Spleen (tissue), 11 donors: ENCODE measurements around the gene DEPP1. TPM values are rescaled to one million over a fixed set of nuclear protein-coding genes. Genes with fewer than 3 reads are reported as not detected.
A peak's percentile ranks its signal among the peaks of the same experiment; 100 is the strongest.

Experiments
- DNase-seq: peaks from one replicate; pipeline ENCODE4 v3.0.0-alpha.2; 2020
- H3K27ac ChIP-seq, 8 donors: fragments of 200-600 bp; sonication (generic) in 7 of 8; 1 replicate in 4 of 8; 2 replicates in 4 of 8; pipeline versions ENCODE4 v1.5.0 to v1.8.0; 2016 to 2021; ENCODE audit warnings: inconsistent platforms in 4 of 8, mild to moderate bottlenecking in 4 of 8, moderate library complexity in 1 of 8
- H3K27me3 ChIP-seq, 7 donors: fragments of 200-600 bp; sonication (generic) in 6 of 7; replicated peaks in 1 of 7; 1 replicate in 4 of 7; 2 replicates in 3 of 7; pipeline versions ENCODE4 v1.5.0 to v1.8.0; 2016 to 2021; ENCODE audit warnings: inconsistent platforms in 3 of 7, mild to moderate bottlenecking in 1 of 7
- H3K36me3 ChIP-seq, 6 donors: fragments of 200-600 bp; sonication (generic) in 5 of 6; 1 replicate in 4 of 6; 2 replicates in 2 of 6; pipeline versions ENCODE4 v1.5.0 to v1.8.0; 2016 to 2021; ENCODE audit warnings: inconsistent platforms in 2 of 6
- H3K4me1 ChIP-seq, 6 donors: fragments of 200-600 bp; sonication (generic) in 5 of 6; 1 replicate in 3 of 6; 2 replicates in 3 of 6; pipeline versions ENCODE4 v1.5.0 to v1.8.0; 2016 to 2021; ENCODE audit warnings: inconsistent platforms in 3 of 6
- H3K4me3 ChIP-seq, 8 donors: fragments of 200-600 bp; sonication (generic) in 7 of 8; 1 replicate in 4 of 8; 2 replicates in 4 of 8; pipeline versions ENCODE4 v1.5.0 to v1.8.0; 2016 to 2021; ENCODE audit warnings: inconsistent platforms in 4 of 8, mild to moderate bottlenecking in 4 of 8, moderate library complexity in 2 of 8
- H3K9me3 ChIP-seq, 8 donors: fragments of 200-600 bp; sonication (generic) in 7 of 8; 1 replicate in 4 of 8; 2 replicates in 4 of 8; pipeline versions ENCODE4 v1.5.0 to v1.8.0; 2016 to 2021; ENCODE audit warnings: inconsistent platforms in 4 of 8
- POLR2A ChIP-seq, 3 donors: fragments of 450-650 bp; IDR thresholded peaks; one replicate each; pipeline ENCODE4 v1.5.1; 2017; ENCODE audit warnings: antibody characterized with exemption in 3 of 3, mild to moderate bottlenecking in 1 of 3
- POLR2AphosphoS5 ChIP-seq, 3 donors: sonication (generic); formaldehyde crosslinking; IDR thresholded peaks; one replicate each; pipeline ENCODE4 v1.5.1; 2017; ENCODE audit warnings: antibody characterized with exemption in 3 of 3
- WGBS, 5 donors: extraction: QIAGEN DNeasy Blood & Tissue Kit in 3 of 5; methylation state at CpG; one replicate each; pipeline versions ENCODE4 v1.1.5 to v1.1.7; 2013 to 2018; 5-methylcytosine and 5-hydroxymethylcytosine counted together
- intact Hi-C: fragments of 100-400 bp; cut with DNase I; formaldehyde crosslinking; loops from one replicate; pipeline ENCODE4 v1.15.0; 2023; ENCODE audit warnings: low total_unique reads
- polyA plus RNA-seq, 3 donors: library from polyadenylated mRNA; stranded (reverse); fragments of 200-250 nt; gene quantifications; one replicate each; pipeline ENCODE4 v1.2.1, GENCODE V29; 2013
- total RNA-seq, 7 donors: library from RNA; depleted of rRNA in 3 of 7; stranded (reverse); fragments of >200 nt in 3 of 7; fragmentation: NEBNext Ultra II Directional in 4 of 7; extraction: Animal tissue kit (Norgen Biotek cat#: 25700) in 4 of 7; gene quantifications; one replicate each; pipeline versions ENCODE4 v1.1.0 to v1.2.1, GENCODE V29; 2016 to 2021
- TF ChIP-seq, protein P1 (sequence below), 11 experiments: fragments of 200-600 bp in 7 of 11; fragments of 450-650 bp in 4 of 11; sonication (generic) in 4 of 11; IDR thresholded peaks in 8 of 11; conservative IDR thresholded peaks in 3 of 11; 1 replicate in 7 of 11; 2 replicates in 4 of 11; pipeline versions ENCODE4 v1.4.0 to v1.8.0; 2016 to 2021; ENCODE audit warnings: antibody characterized with exemption in 11 of 11, inconsistent platforms in 4 of 11, mild to moderate bottlenecking in 1 of 11
- donor health status: healthy with polysubstance abuse.
- donor health status: DM: no; HTN: no; CAD: no; lungs with moderate emphysema.
- donor health status: DM: no; HTN: no; CAD: no.
- donor health status: Bipolar disorder and iron deficiency.
- donor health status: healthy.
- donor health status: DM: no; HTN: no; CAD: no.
- donor health status: DM: yes; HTN: yes; CAD: no.

Gene DEPP1
- total and polyA plus RNA-seq, 10 donors: 9.5 to 90.1 (median 18.4) TPM

DNA sequence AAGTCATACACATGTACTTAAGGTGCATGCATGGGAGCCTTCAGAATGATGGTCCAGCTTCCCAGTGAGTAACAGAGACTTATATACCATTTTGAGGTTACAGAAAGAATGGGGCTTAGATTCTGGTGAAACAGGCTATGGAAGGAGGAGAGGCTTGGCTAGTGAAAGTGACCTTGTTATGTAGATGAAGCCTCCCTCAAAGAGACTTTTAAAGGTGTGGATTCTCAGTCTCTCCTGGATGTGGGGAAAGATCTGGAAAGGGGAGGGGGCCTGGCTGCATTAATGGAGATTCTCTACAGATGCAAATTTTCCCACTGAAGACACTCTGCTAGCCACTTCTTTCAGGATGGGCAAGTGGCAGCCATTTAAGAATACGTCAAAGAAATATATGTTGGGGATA, 13.5 kb downstream of the DEPP1 start:
- H3K27ac ChIP-seq: peak overlapping the region in 6 of 8 donors; percentile 67 to 93 (median 88)
- 90 to 100% (median 96%) methylated on average over 1 of the region's 1 CpG for WGBS, 5 donors
- no peak for DNase-seq
- peaks cover 41 to 100% (median 87%) of the 10 kb centered on the region in 6 donors for H3K4me1 ChIP-seq
- H3K27me3 ChIP-seq: no peaks in the 10 kb centered on the region
- H3K9me3 ChIP-seq: no peaks in the 10 kb centered on the region
- intact Hi-C loops: no loop called here
- TF ChIP-seq POLR2AphosphoS5 (IDR thresholded peaks at IDR 0.05) (no peak), POLR2A (IDR thresholded peaks at IDR 0.05) (no peak)
- TF ChIP-seq, protein P1, sequence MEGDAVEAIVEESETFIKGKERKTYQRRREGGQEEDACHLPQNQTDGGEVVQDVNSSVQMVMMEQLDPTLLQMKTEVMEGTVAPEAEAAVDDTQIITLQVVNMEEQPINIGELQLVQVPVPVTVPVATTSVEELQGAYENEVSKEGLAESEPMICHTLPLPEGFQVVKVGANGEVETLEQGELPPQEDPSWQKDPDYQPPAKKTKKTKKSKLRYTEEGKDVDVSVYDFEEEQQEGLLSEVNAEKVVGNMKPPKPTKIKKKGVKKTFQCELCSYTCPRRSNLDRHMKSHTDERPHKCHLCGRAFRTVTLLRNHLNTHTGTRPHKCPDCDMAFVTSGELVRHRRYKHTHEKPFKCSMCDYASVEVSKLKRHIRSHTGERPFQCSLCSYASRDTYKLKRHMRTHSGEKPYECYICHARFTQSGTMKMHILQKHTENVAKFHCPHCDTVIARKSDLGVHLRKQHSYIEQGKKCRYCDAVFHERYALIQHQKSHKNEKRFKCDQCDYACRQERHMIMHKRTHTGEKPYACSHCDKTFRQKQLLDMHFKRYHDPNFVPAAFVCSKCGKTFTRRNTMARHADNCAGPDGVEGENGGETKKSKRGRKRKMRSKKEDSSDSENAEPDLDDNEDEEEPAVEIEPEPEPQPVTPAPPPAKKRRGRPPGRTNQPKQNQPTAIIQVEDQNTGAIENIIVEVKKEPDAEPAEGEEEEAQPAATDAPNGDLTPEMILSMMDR (IDR thresholded peaks at IDR 0.05 in 8 of 11, conservative IDR thresholded peaks at IDR 0.05 in 3 of 11): no peak
- H3K4me3 ChIP-seq: no peak overlapping the region
- peaks cover 0 to 5% (median 0%) of the 10 kb centered on the region in 6 donors for H3K36me3 ChIP-seq

DNA sequence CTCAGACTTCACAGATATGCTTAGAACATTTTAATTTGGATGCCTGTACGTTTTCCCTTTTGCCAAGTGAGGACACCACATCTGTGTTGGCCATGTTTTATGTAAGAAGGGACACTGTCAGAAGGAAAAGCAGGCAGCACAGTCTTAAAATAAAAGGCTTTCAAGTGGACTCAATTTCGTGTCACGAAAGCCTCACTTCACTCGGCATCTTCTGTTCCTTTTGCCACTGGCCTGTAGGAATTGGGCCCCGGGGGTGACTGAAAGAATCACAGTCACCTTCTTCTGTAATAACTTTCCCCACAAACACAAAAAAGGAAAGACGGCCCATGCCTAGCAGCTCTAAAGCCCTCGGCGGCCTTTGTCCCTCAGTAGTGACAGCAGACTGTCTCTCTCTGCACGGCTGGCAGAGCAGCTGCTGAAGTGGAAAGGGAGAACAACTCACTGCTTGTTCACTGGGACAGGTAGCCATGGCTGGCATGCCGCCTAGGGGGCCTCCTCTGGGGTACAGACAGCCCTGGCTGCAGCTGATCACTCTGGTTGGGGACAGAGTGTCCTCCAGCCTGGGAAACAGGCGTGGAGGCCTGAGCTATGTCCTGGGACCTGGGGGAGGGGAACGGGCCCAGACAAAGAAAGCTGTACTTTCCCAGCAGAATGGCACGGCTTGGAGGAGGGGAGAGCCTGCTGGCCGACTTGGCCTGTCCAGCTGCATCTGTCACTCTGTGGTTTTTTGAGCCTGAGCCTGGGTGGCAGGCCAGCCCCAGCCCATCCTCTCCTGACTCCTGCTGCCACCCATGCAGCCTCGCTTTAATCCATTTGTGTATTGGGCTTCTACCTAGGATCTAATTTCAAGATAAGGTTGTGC, 14.6 kb downstream of the DEPP1 start:
- H3K36me3 ChIP-seq: no peaks in the 10 kb centered on the region
- H3K27ac ChIP-seq: peak overlapping the region; percentile 48 to 93 (median 79)
- H3K4me1 ChIP-seq: peaks cover 36 to 97% (median 86%) of the 10 kb centered on the region in 6 donors
- TF ChIP-seq POLR2A (IDR thresholded peaks at IDR 0.05) (no peak), POLR2AphosphoS5 (IDR thresholded peaks at IDR 0.05) (peak; percentile 53 to 78 (median 73))
- 63 to 73% (median 67%) methylated on average over 15 of the region's 15 CpGs for WGBS, 5 donors
- H3K4me3 ChIP-seq: peak overlapping the region in 2 of 8 donors; percentile 1 to 33
- H3K9me3 ChIP-seq: no peaks in the 10 kb centered on the region
- DNase-seq: peak; percentile 84
- no peaks in the 10 kb centered on the region for H3K27me3 ChIP-seq
- intact Hi-C loops: no loop called here

DNA sequence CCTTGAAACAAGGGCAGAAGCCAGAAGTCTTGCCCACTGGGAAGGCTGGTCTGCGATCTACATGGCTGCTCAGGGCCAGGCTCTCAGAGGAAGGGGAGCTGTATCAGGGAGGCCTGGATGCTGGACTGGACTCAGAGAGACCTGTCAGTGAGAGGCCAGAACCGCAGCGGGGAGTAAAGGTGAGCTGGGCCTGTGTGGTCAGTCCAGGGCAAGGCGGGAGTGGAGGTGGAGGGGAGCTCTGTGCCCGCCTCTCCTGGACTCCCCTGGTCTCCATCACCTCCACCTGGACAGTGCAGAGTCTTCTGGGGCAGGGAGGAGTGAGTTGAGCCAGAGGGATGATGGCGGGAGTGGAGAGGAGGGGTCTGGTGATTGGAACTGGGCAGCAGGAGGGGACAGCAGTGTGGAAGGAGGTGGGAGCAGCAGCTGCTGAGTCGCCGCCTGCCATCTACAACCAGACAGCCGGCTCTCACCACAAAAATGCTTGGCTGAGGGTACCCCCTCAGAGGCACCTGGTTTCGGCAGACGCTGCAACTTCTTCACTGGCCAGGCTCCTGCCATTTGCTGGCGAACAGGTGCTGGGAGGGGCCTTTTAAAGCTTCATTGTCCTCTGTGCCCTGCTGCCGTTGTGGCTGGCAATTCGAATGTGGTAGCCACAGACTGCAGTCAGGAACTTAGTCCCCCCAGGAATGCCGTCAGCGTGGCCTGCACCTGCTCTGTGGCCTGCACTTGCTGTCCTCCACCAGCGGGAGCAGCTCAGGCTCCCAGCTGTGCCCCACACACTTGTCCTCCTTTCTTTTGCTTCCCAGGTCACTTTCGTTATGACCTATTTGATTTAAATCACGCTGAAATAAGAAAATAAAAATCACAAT, 15.5 kb downstream of the DEPP1 start:
- no peaks in the 10 kb centered on the region for H3K9me3 ChIP-seq
- H3K4me1 ChIP-seq: peaks cover 42 to 97% (median 85%) of the 10 kb centered on the region in 6 donors
- intact Hi-C loops: no loop called here
- peak overlapping the region in 2 of 8 donors; percentile 1 to 33 for H3K4me3 ChIP-seq
- TF ChIP-seq, protein P1 (IDR thresholded peaks at IDR 0.05 in 8 of 11, conservative IDR thresholded peaks at IDR 0.05 in 3 of 11): peak in 7 of 11 experiments; percentile 12 to 46 (median 30)
- TF ChIP-seq POLR2A (IDR thresholded peaks at IDR 0.05): no peak
- peak in 2 of 3 donors; percentile 21 to 65 for TF ChIP-seq POLR2AphosphoS5 (IDR thresholded peaks at IDR 0.05)
- no peaks in the 10 kb centered on the region for H3K27me3 ChIP-seq
- peak overlapping the region; percentile 48 to 93 (median 79) for H3K27ac ChIP-seq
- no peaks in the 10 kb centered on the region for H3K36me3 ChIP-seq
- WGBS, 5 donors: 64 to 74% (median 67%) methylated on average over 19 of the region's 19 CpGs
- DNase-seq: peak; percentile 81

DNA sequence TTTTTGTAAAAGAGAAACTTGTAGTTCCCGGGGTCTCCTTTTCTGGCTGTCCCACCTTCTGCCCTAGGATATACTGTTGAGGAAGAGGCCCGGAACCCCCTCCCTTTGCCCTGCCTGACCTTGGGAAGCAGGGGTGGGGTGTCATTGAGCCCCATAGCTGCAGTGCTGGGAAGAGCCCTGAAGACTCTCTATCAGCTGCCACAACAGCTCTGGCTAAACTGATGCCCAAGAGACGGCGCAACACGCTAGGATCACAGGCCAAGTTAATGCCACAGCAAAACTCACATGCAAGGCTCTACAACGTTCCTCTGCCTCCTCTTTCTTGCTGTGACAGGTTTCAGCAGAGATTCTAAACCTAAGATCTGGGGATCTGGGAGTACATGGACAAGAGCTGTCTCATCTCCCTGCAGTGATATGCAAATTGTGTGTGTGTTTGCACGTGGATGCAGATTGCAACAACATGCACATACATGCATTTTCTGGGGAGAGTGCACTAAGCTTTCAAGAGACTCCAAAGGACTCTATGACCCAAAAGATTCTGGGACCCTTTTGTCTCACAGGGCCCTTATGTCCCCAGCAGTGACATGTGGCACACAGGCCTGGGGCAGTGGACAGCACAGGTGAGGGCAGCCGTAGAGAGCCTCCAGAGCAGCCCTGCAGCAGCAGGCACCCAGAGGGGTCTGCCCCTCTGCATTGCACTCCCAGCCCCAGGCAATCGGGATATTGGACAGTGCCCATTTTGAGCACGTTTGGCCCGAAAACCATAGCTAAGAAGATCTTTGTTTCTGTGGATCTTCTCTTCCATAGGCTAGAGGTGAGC, 16.5 kb downstream of the DEPP1 start:
- DNase-seq: peak; percentile 68
- Histone ChIP-seq H3K27me3 (no peaks in the 10 kb centered on the region), H3K36me3 (no peaks in the 10 kb centered on the region), H3K27ac (peak overlapping the region in 6 of 8 donors; percentile 23 to 93 (median 89)), H3K4me3 (peak overlapping the region in 5 of 8 donors; percentile 2 to 89 (median 74)), H3K9me3 (no peaks in the 10 kb centered on the region), H3K4me1 (peaks cover 36 to 97% (median 80%) of the 10 kb centered on the region in 6 donors)
- intact Hi-C loops: no loop called here
- WGBS, 5 donors: 78 to 91% (median 82%) methylated on average over 11 of the region's 11 CpGs
- TF ChIP-seq POLR2AphosphoS5 (IDR thresholded peaks at IDR 0.05) (no peak), POLR2A (IDR thresholded peaks at IDR 0.05) (no peak)
- TF ChIP-seq, protein P1 (IDR thresholded peaks at IDR 0.05 in 8 of 11, conservative IDR thresholded peaks at IDR 0.05 in 3 of 11): no peak
